GM19193 (cell line): ENCODE results near the gene KMT2C.

ENCODE experiments used
- POLR2A ChIP-seq: IDR thresholded peaks from 4 replicates; pipeline ENCODE4 v1.6.1; 2011; ENCODE audit not compliant: insufficient read depth, insufficient read length; ENCODE audit errors: extremely low read depth

KMT2C gene

GRCh38 chr7:152130658-152131590, 304.9 kb downstream of the KMT2C start:
- no peak for TF ChIP-seq POLR2A

- TF ChIP-seq POLR2A = no peak
These were observed 306.1 kb downstream of the KMT2C start for GRCh38 chr7:152129682-152130081.

- TF ChIP-seq POLR2A = no peak
These were observed 306.9 kb downstream of the KMT2C start for GRCh38 chr7:152128741-152129461.

- TF ChIP-seq POLR2A = no peak
These were observed 307.6 kb downstream of the KMT2C start for GRCh38 chr7:152128252-152128651.

GRCh38 chr7:152127229-152127628, 308.6 kb downstream of the KMT2C start:
- TF ChIP-seq POLR2A = no peak

- TF ChIP-seq POLR2A = no peak
These were observed 309.1 kb downstream of the KMT2C start for GRCh38 chr7:152126741-152127140.

- TF ChIP-seq POLR2A = no peak
These were observed 313.3 kb downstream of the KMT2C start for GRCh38 chr7:152122540-152122939.

- TF ChIP-seq POLR2A = no peak
These were observed 314.4 kb downstream of the KMT2C start for GRCh38 chr7:152121432-152121831.

GRCh38 chr7:152120776-152121175, 315.0 kb downstream of the KMT2C start:
- TF ChIP-seq POLR2A = no peak

- TF ChIP-seq POLR2A = no peak
These were observed 315.6 kb downstream of the KMT2C start for GRCh38 chr7:152120210-152120609.

- TF ChIP-seq POLR2A = no peak
These were observed 318.4 kb downstream of the KMT2C start for GRCh38 chr7:152117356-152117755.

GRCh38 chr7:152115021-152115718, 320.6 kb downstream of the KMT2C start:
- TF ChIP-seq POLR2A = no peak

GRCh38 chr7:152112829-152113228, 323.0 kb downstream of the KMT2C start:
- no peak for TF ChIP-seq POLR2A

- TF ChIP-seq POLR2A = no peak
These were observed 327.4 kb downstream of the KMT2C start for GRCh38 chr7:152108359-152108758.

- TF ChIP-seq POLR2A = no peak
These were observed 327.9 kb downstream of the KMT2C start for GRCh38 chr7:152107945-152108344.

- TF ChIP-seq POLR2A = no peak
These were observed 328.8 kb downstream of the KMT2C start for GRCh38 chr7:152106990-152107389.

GRCh38 chr7:152105205-152105604, 330.6 kb downstream of the KMT2C start:
- TF ChIP-seq POLR2A = no peak
